Measurements from ENCODE around the gene ARVCF.

Gene ARVCF

DNA sequence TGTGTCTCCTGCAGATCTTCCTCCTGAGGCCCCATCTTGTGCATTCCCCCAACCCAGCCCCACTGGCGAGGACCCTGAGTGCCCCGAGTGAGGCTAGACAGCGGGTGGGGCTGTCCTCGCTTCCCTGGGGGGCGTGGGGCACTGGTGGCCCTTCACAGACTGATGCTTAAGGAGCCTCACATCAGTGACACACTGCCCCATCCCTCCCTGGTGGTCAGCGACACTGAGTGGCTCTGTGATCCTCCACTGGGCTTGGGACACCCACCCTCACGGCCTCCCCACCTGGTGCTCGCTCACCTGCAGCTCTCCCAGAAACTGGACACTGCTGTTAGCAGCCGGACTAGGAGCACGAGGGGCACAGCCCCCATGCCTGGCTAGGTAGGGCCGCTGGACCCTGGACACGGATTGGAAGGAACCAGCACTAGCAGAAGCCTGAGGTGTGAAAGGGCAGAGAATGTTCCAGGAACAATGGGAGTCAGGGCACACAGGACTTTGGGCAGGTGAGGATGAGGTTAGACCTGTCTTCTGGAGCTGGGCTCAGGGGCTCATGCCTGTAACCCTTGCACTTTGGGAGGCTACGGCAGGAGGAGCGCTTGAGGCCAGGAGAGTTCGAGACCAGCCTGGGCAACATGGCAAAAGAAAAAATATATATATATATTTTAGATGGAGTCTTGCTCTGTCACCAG lies 51.8 kb downstream of the ARVCF start:
- H3K9me3 Mint-ChIP-seq: no peaks in the 10 kb centered on the region
- TF ChIP-seq, protein P1, sequence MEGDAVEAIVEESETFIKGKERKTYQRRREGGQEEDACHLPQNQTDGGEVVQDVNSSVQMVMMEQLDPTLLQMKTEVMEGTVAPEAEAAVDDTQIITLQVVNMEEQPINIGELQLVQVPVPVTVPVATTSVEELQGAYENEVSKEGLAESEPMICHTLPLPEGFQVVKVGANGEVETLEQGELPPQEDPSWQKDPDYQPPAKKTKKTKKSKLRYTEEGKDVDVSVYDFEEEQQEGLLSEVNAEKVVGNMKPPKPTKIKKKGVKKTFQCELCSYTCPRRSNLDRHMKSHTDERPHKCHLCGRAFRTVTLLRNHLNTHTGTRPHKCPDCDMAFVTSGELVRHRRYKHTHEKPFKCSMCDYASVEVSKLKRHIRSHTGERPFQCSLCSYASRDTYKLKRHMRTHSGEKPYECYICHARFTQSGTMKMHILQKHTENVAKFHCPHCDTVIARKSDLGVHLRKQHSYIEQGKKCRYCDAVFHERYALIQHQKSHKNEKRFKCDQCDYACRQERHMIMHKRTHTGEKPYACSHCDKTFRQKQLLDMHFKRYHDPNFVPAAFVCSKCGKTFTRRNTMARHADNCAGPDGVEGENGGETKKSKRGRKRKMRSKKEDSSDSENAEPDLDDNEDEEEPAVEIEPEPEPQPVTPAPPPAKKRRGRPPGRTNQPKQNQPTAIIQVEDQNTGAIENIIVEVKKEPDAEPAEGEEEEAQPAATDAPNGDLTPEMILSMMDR (IDR thresholded peaks at IDR 0.05): no peak
- H3K27ac Mint-ChIP-seq: no peak overlapping the region
- H3K36me3 Mint-ChIP-seq (ENCODE audit: low read depth): no peaks in the 10 kb centered on the region
- H3K4me3 Mint-ChIP-seq: no peak overlapping the region
- H3K27me3 Mint-ChIP-seq (ENCODE audit: low read depth, poor library complexity): peaks cover 6% of the 10 kb centered on the region
- DNase-seq: no peak
- peaks cover 37% of the 10 kb centered on the region for H3K4me1 Mint-ChIP-seq

GRCh38 chr22:19963863-19964642 lies 52.6 kb downstream of the ARVCF start:
- Mint-ChIP-seq H3K4me3 (no peak overlapping the region), H3K27ac (no peak overlapping the region), H3K4me1 (peaks cover 43% of the 10 kb centered on the region), H3K27me3 (ENCODE audit: low read depth, poor library complexity) (peaks cover 6% of the 10 kb centered on the region), H3K9me3 (no peaks in the 10 kb centered on the region), H3K36me3 (ENCODE audit: low read depth) (no peaks in the 10 kb centered on the region)
- TF ChIP-seq, protein P1 (IDR thresholded peaks at IDR 0.05): no peak
- DNase-seq: no peak

GRCh38 chr22:19962909-19963806 lies 53.5 kb downstream of the ARVCF start:
- Mint-ChIP-seq H3K4me3 (no peak overlapping the region), H3K4me1 (peaks cover 49% of the 10 kb centered on the region), H3K27me3 (ENCODE audit: low read depth, poor library complexity) (peaks cover 6% of the 10 kb centered on the region), H3K9me3 (no peaks in the 10 kb centered on the region), H3K36me3 (ENCODE audit: low read depth) (no peaks in the 10 kb centered on the region), H3K27ac (no peak overlapping the region)
- no peak for DNase-seq
- TF ChIP-seq, protein P1 (IDR thresholded peaks at IDR 0.05): no peak

GRCh38 chr22:19962246-19962908 lies 54.2 kb downstream of the ARVCF start:
- no peaks in the 10 kb centered on the region for H3K36me3 Mint-ChIP-seq (ENCODE audit: low read depth)
- H3K9me3 Mint-ChIP-seq: no peaks in the 10 kb centered on the region
- peaks cover 44% of the 10 kb centered on the region for H3K4me1 Mint-ChIP-seq
- H3K27me3 Mint-ChIP-seq (ENCODE audit: low read depth, poor library complexity): peaks cover 6% of the 10 kb centered on the region
- H3K4me3 Mint-ChIP-seq: no peak overlapping the region
- DNase-seq: peak; percentile 79
- H3K27ac Mint-ChIP-seq: no peak overlapping the region
- TF ChIP-seq, protein P1 (IDR thresholded peaks at IDR 0.05): peak; percentile 60

DNA sequence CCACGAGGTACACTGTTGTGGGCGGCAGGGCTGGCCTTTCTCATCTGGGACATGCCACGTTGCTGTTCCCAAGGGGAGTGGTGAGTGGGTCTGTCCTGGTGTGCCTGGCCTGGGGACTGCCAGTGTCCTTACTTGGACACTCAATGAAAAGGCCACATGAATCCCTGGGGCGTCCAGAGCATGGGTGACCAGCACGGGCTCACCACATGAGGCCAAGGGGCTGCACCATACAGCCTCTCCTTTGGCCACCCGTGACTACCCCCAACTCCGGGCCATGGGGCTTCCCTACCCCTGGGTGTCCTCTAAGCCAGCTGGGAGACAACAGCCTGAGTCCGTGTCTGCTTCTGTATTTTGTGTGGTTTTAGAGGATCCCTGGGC lies 54.8 kb downstream of the ARVCF start:
- H3K4me3 Mint-ChIP-seq: no peak overlapping the region
- no peak overlapping the region for H3K27ac Mint-ChIP-seq
- H3K36me3 Mint-ChIP-seq (ENCODE audit: low read depth): no peaks in the 10 kb centered on the region
- H3K27me3 Mint-ChIP-seq (ENCODE audit: low read depth, poor library complexity): peaks cover 6% of the 10 kb centered on the region
- no peak for DNase-seq
- TF ChIP-seq, protein P1 (IDR thresholded peaks at IDR 0.05): no peak
- peaks cover 39% of the 10 kb centered on the region for H3K4me1 Mint-ChIP-seq
- H3K9me3 Mint-ChIP-seq: no peaks in the 10 kb centered on the region
